GM21423 (cell line): Measurements from ENCODE around the gene SOX30.
A peak's percentile ranks its signal among the peaks of the same experiment; 100 is the strongest.

Source experiments
- ATAC-seq: cut with Tn5 transposase; IDR thresholded peaks from one replicate; pipeline ENCODE4 v1.9.1; 2021; ENCODE audit warnings: mild to moderate bottlenecking, moderate library complexity; ENCODE audit not compliant: unreplicated experiment

The SOX30 gene

GRCh38 chr5:157665467-157666070 lies 13.3 kb upstream of the SOX30 start:
- ATAC-seq = no peak

GRCh38 chr5:157659868-157660660 lies 7.8 kb upstream of the SOX30 start:
- ATAC-seq = no peak

GRCh38 chr5:157658893-157659292 lies 6.7 kb upstream of the SOX30 start:
- no peak for ATAC-seq

GRCh38 chr5:157657516-157657915 lies 5.3 kb upstream of the SOX30 start:
- ATAC-seq = no peak

GRCh38 chr5:157651623-157652376 lies 438 bp downstream of the SOX30 start:
- peak; percentile 69 for ATAC-seq

- ATAC-seq = no peak
Measured at GRCh38 chr5:157650991-157651611, 1.1 kb downstream of the SOX30 start.

GRCh38 chr5:157649101-157649500 lies 3.1 kb downstream of the SOX30 start:
- no peak for ATAC-seq

- ATAC-seq = no peak
Measured at GRCh38 chr5:157648275-157648990, 3.8 kb downstream of the SOX30 start.

GRCh38 chr5:157640406-157641066 lies 11.7 kb downstream of the SOX30 start:
- no peak for ATAC-seq

GRCh38 chr5:157630341-157630740 lies 21.9 kb downstream of the SOX30 start:
- no peak for ATAC-seq

GRCh38 chr5:157626831-157627230 lies 25.4 kb downstream of the SOX30 start:
- no peak for ATAC-seq

- no peak for ATAC-seq
Measured at GRCh38 chr5:157624144-157624543, 28.1 kb downstream of the SOX30 start.

- ATAC-seq = no peak
Measured at GRCh38 chr5:157620776-157621175, 31.5 kb downstream of the SOX30 start.

GRCh38 chr5:157618191-157618765 lies 34.0 kb downstream of the SOX30 start:
- ATAC-seq = no peak

GRCh38 chr5:157616785-157617184 lies 35.5 kb downstream of the SOX30 start:
- ATAC-seq = no peak

- no peak for ATAC-seq
Measured at GRCh38 chr5:157613385-157614245, 38.6 kb downstream of the SOX30 start.

- ATAC-seq = no peak
Measured at GRCh38 chr5:157612581-157612980, 39.7 kb downstream of the SOX30 start.

- ATAC-seq = no peak
Measured at GRCh38 chr5:157611571-157612476, 40.4 kb downstream of the SOX30 start.
